H9 (cell line): ENCODE measurements around the gene ZNF213. TPM values are rescaled to one million over a fixed set of nuclear protein-coding genes. Genes with fewer than 3 reads are reported as not detected.

Experiments
- DNase-seq: peaks from one replicate; pipeline ENCODE4 v3.0.0-alpha.2; 2017
- H2AFZ ChIP-seq: one replicate; pipeline ENCODE4 v1.6.1; 2013; ENCODE audit warnings: mild to moderate bottlenecking, low read length, control low read depth, moderate library complexity
- H2AK5ac ChIP-seq: 2 replicates; pipeline ENCODE4 v1.6.1; 2013; ENCODE audit warnings: low read length, control low read depth, mixed read lengths; ENCODE audit not compliant: insufficient read length
- H2BK120ac ChIP-seq: one replicate; pipeline ENCODE4 v1.6.1; 2013; ENCODE audit warnings: low read depth, mild to moderate bottlenecking, low read length, control low read depth, inconsistent platforms; ENCODE audit not compliant: poor library complexity, severe bottlenecking
- H2BK12ac ChIP-seq: 2 replicates; pipeline ENCODE4 v1.6.1; 2013; ENCODE audit warnings: low read length, control low read depth, mixed read lengths, low read depth; ENCODE audit not compliant: insufficient read length
- H2BK15ac ChIP-seq: 2 replicates; pipeline ENCODE4 v1.6.1; 2013; ENCODE audit warnings: low read depth, low read length, control low read depth
- H2BK20ac ChIP-seq: one replicate; pipeline ENCODE4 v1.6.1; 2013; ENCODE audit warnings: low read depth, mild to moderate bottlenecking, low read length, control low read depth, inconsistent platforms; ENCODE audit not compliant: poor library complexity, severe bottlenecking
- H2BK5ac ChIP-seq: 2 replicates; pipeline ENCODE4 v1.6.1; 2013; ENCODE audit warnings: low read length, control low read depth, mixed read lengths; ENCODE audit not compliant: insufficient read length
- H3K14ac ChIP-seq: 2 replicates; pipeline ENCODE4 v1.6.1; 2013; ENCODE audit warnings: low read length, control low read depth; ENCODE audit not compliant: insufficient read depth
- H3K18ac ChIP-seq: 2 replicates; pipeline ENCODE4 v1.6.1; 2013; ENCODE audit warnings: low read depth, mild to moderate bottlenecking, mixed read lengths, low read length, control low read depth; ENCODE audit not compliant: insufficient read length
- H3K23ac ChIP-seq: 2 replicates; pipeline ENCODE4 v1.6.1; 2013; ENCODE audit warnings: low read length, control low read depth, mixed read lengths, low read depth; ENCODE audit not compliant: insufficient read length
- H3K23me2 ChIP-seq: 2 replicates; pipeline ENCODE4 v1.6.1; 2013; ENCODE audit warnings: low read depth, mild to moderate bottlenecking, mixed read lengths, low read length, control low read depth; ENCODE audit not compliant: insufficient read length, poor library complexity, severe bottlenecking
- H3K27ac ChIP-seq: 2 replicates; pipeline ENCODE4 v1.5.1; 2013; ENCODE audit warnings: low read length, control low read depth, mixed read lengths, low read depth; ENCODE audit not compliant: insufficient read length
- H3K27me3 ChIP-seq: 2 replicates; pipeline ENCODE4 v1.6.1; 2013; ENCODE audit warnings: low read length, control low read depth, inconsistent platforms; ENCODE audit not compliant: insufficient read depth
- H3K4ac ChIP-seq: 2 replicates; pipeline ENCODE4 v1.6.1; 2013; ENCODE audit warnings: low read depth, mild to moderate bottlenecking, control low read depth, inconsistent platforms, low read length, moderate library complexity
- H3K4me1 ChIP-seq: 2 replicates; pipeline ENCODE4 v1.6.1; 2013; ENCODE audit warnings: low read length, control low read depth, inconsistent platforms; ENCODE audit not compliant: insufficient read depth
- H3K4me2 ChIP-seq: 2 replicates; pipeline ENCODE4 v1.6.1; 2013; ENCODE audit warnings: low read length, control low read depth, mixed read lengths; ENCODE audit not compliant: insufficient read length, insufficient read depth
- H3K56ac ChIP-seq: 2 replicates; pipeline ENCODE4 v1.6.1; 2013; ENCODE audit warnings: low read depth, mild to moderate bottlenecking, mixed read lengths, low read length, control low read depth; ENCODE audit not compliant: insufficient read length
- H3K79me1 ChIP-seq: 2 replicates; pipeline ENCODE4 v1.6.1; 2013; ENCODE audit warnings: low read depth, mild to moderate bottlenecking, moderate library complexity, low read length, control low read depth, inconsistent platforms; ENCODE audit not compliant: insufficient read depth, poor library complexity, severe bottlenecking
- H3K79me2 ChIP-seq: 2 replicates; pipeline ENCODE4 v1.6.1; 2013; ENCODE audit warnings: low read length, control low read depth, inconsistent platforms; ENCODE audit not compliant: insufficient read depth
- H3K9ac ChIP-seq: 2 replicates; pipeline ENCODE4 v1.6.1; 2013; ENCODE audit warnings: low read length, control low read depth, mixed read lengths; ENCODE audit not compliant: insufficient read length; ENCODE audit errors: extremely low read depth
- H3K9me3 ChIP-seq: one replicate; pipeline ENCODE4 v1.6.1; 2013; ENCODE audit warnings: low read depth, low read length, inconsistent platforms; ENCODE audit not compliant: control insufficient read depth
- H3T11ph ChIP-seq: one replicate; pipeline ENCODE4 v1.6.1; 2013; ENCODE audit warnings: mild to moderate bottlenecking, low read length, control low read depth, inconsistent platforms
- H4K20me1 ChIP-seq: one replicate; pipeline ENCODE4 v1.6.1; 2013; ENCODE audit not compliant: control insufficient read depth, insufficient read length, insufficient read depth
- H4K5ac ChIP-seq: 2 replicates; pipeline ENCODE4 v1.6.1; 2013; ENCODE audit warnings: low read depth, mild to moderate bottlenecking, mixed read lengths, low read length, control low read depth; ENCODE audit not compliant: insufficient read length
- H4K8ac ChIP-seq: replicated peaks from 2 replicates; pipeline ENCODE4 v1.6.1; 2013; ENCODE audit warnings: low read length, control low read depth, mixed read lengths, low read depth; ENCODE audit not compliant: insufficient read length
- H4K91ac ChIP-seq: 2 replicates; pipeline ENCODE4 v1.6.1; 2013; ENCODE audit warnings: low read depth, mild to moderate bottlenecking, moderate library complexity, mixed read lengths, low read length, control low read depth; ENCODE audit not compliant: insufficient read length
- H3K27ac Mint-ChIP-seq, 3 experiments: 2 replicates in 2 of 3; 3 replicates in 1 of 3; pipeline ENCODE4 v1.8.0; 2020 to 2021; ENCODE audit warnings: mixed read lengths in 3 of 3, mild to moderate bottlenecking in 1 of 3, moderate library complexity in 1 of 3
- H3K27me3 Mint-ChIP-seq: 2 replicates; pipeline ENCODE4 v1.8.0; 2021; ENCODE audit warnings: low read depth, mild to moderate bottlenecking, moderate library complexity, mixed read lengths
- H3K36me3 Mint-ChIP-seq, 3 experiments: 2 replicates in 2 of 3; 3 replicates in 1 of 3; pipeline ENCODE4 v1.8.0; 2020 to 2021; ENCODE audit warnings: low read depth in 3 of 3, mixed read lengths in 3 of 3; ENCODE audit not compliant: insufficient read depth in 1 of 3
- H3K4me1 Mint-ChIP-seq, 2 experiments: 2 replicates each; pipeline ENCODE4 v1.8.0; 2020; ENCODE audit warnings: mixed read lengths in 2 of 2
- H3K4me3 Mint-ChIP-seq, 2 experiments: 2 replicates in 1 of 2; 3 replicates in 1 of 2; pipeline ENCODE4 v1.8.0; 2020 to 2021; ENCODE audit warnings: mild to moderate bottlenecking in 2 of 2, mixed read lengths in 2 of 2, moderate library complexity in 1 of 2
- H3K9me3 Mint-ChIP-seq, 2 experiments: 2 replicates in 1 of 2; 3 replicates in 1 of 2; pipeline ENCODE4 v1.8.0; 2020; ENCODE audit warnings: mild to moderate bottlenecking in 2 of 2, mixed read lengths in 2 of 2, moderate library complexity in 1 of 2
- CTCF ChIP-seq: fragments of 200-600 bp; sonication (generic); conservative IDR thresholded peaks from 3 replicates; pipeline ENCODE4 v1.8.0; 2021; ENCODE audit warnings: antibody characterized with exemption, mild to moderate bottlenecking
- WGBS: extraction: QIAGEN DNeasy Blood & Tissue Kit; methylation state at CpG from one replicate; pipeline ENCODE4 v1.1.7; 2013; ENCODE audit warnings: missing lambda C conversion rate, low lambda C conversion rate, mixed read lengths; ENCODE audit not compliant: insufficient read length; ENCODE audit errors: extremely low coverage; 5-methylcytosine and 5-hydroxymethylcytosine counted together
- total RNA-seq: library from RNA; stranded (reverse); gene quantifications from 2 replicates; pipeline ENCODE4 v1.2.1, GENCODE V29; 2021

Gene ZNF213
- total RNA-seq, 1 experiment from 2014 or later: 6.4 TPM

GRCh38 chr16:3165111-3165822 lies 30.4 kb downstream of the ZNF213 start:
- Histone ChIP-seq H2AFZ (no peak overlapping the region), H3K4me1 (no peaks in the 10 kb centered on the region), H3K79me1 (no peaks in the 10 kb centered on the region), H3K9me3 (no peaks in the 10 kb centered on the region), H4K8ac (no peak overlapping the region), H3K4ac (no peak overlapping the region), H3T11ph (no peak overlapping the region), H4K5ac (no peak overlapping the region), H3K4me2 (no peak overlapping the region), H2BK15ac (no peak overlapping the region), H3K27ac (no peak overlapping the region), H2BK12ac (no peak overlapping the region), H3K23ac (no peak overlapping the region), H2BK120ac (no peak overlapping the region), H3K79me2 (no peaks in the 10 kb centered on the region), H2BK20ac (no peak overlapping the region), H3K23me2 (no peaks in the 10 kb centered on the region), H3K18ac (no peak overlapping the region), H4K91ac (no peak overlapping the region), H2AK5ac (no peak overlapping the region), H3K9ac (no peak overlapping the region), H2BK5ac (no peak overlapping the region), H4K20me1 (no peaks in the 10 kb centered on the region), H3K27me3 (no peaks in the 10 kb centered on the region), H3K14ac (no peak overlapping the region), H3K56ac (no peak overlapping the region)
- Mint-ChIP-seq H3K27ac (no peak overlapping the region), H3K4me1 (0 out of 4 replicates have a peak, but pooled peaks cover 0 to 4% of the 10 kb centered on the region in 2 experiments), H3K9me3 (no peaks in the 10 kb centered on the region), H3K36me3 (no peaks in the 10 kb centered on the region), H3K4me3 (peak overlapping the region in 1 of 2 experiments; percentile 18; a peak in 2 of 5 replicates), H3K27me3 (peaks cover 6% of the 10 kb centered on the region)
- no CpG with 5 or more reads among the region's 12 CpGs for WGBS
- no peak for TF ChIP-seq CTCF
- no peak for DNase-seq
